RWPE1 (cell line): Measurements from ENCODE around the gene GPRC5D.

Source experiments
- CTCF ChIA-PET: fragments of 350-600 bp; sonication (Branson Sonifier 250); formaldehyde crosslinking; extraction: SDS; loops from one replicate; lab custom pipeline; 2021; lab: Yijun Ruan, JAX
- POLR2A ChIA-PET: fragments of 400-600 bp; formaldehyde crosslinking; extraction: SDS; loops from one replicate; lab custom pipeline; 2020; ENCODE audit warnings: antibody characterized with exemption; ENCODE audit not compliant: low non-redundant PET; lab: Yijun Ruan, JAX
- DNase-seq: peaks from one replicate; pipeline ENCODE4 v3.0.0; 2012; ENCODE audit warnings: low spot score
- H3K27ac ChIP-seq: fragments of 450-650 bp; 2 replicates; pipeline ENCODE4 v1.5.1; 2017
- CTCF ChIP-seq: fragments of 450-650 bp; conservative IDR thresholded peaks from 2 replicates; pipeline ENCODE4 v1.5.1; 2017; ENCODE audit warnings: low read depth, mild to moderate bottlenecking

Gene GPRC5D

GRCh38 chr12:12958886-12959285 is 6.9 kb upstream of the GPRC5D start:
- DNase-seq = no peak
- H3K27ac ChIP-seq = no peak overlapping the region
- no peak for TF ChIP-seq CTCF
- CTCF ChIA-PET = no interaction called here
- POLR2A ChIA-PET = no interaction called here

- no peak overlapping the region for H3K27ac ChIP-seq
- TF ChIP-seq CTCF = no peak
- CTCF ChIA-PET = no interaction called here
- no peak for DNase-seq
- POLR2A ChIA-PET = no interaction called here
Measured at GRCh38 chr12:12954878-12955625, 3.1 kb upstream of the GPRC5D start.

GRCh38 chr12:12954356-12954755 is 2.4 kb upstream of the GPRC5D start:
- no peak overlapping the region for H3K27ac ChIP-seq
- DNase-seq = no peak
- POLR2A ChIA-PET = no interaction called here

GRCh38 chr12:12951504-12951903 is 466 bp downstream of the GPRC5D start:
- no peak for TF ChIP-seq CTCF
- H3K27ac ChIP-seq = no peak overlapping the region
- ChIA-PET POLR2A (no interaction called here), CTCF (interaction anchor here (0.6 kb wide), 1 partner anchor 1466 kb away, joined by 4 read pairs; no protein-coding TSS in a partner anchor)
- DNase-seq = no peak

More at GRCh38 chr12:12954356-12954755, 2.4 kb upstream of the GPRC5D start:
- no peak for TF ChIP-seq CTCF
- CTCF ChIA-PET = no interaction called here

- POLR2A ChIA-PET = no interaction called here
- no peak for TF ChIP-seq CTCF
- H3K27ac ChIP-seq = no peak overlapping the region
- CTCF ChIA-PET = interaction anchor here (0.5 kb wide), 1 partner anchor 15 kb away, joined by 9 read pairs; no protein-coding TSS in a partner anchor
- no peak for DNase-seq
Measured at GRCh38 chr12:12947902-12948301, 4.1 kb downstream of the GPRC5D start.

- TF ChIP-seq CTCF = no peak
- no peak overlapping the region for H3K27ac ChIP-seq
- ChIA-PET POLR2A (no interaction called here), CTCF (no interaction called here)
- no peak for DNase-seq
Measured at GRCh38 chr12:12946686-12947355, 5.1 kb downstream of the GPRC5D start.
